NCI-H82 treated with DMSO at 0.1 percent for 48 hours (cell line): ENCODE measurements around the gene TUBA1C.
"Not testable (repeated sequence)": the region's sequence is repeated elsewhere in the genome, so short reads cannot be mapped to it uniquely, and the experiment has no call there.

Experiments used
- DNase-seq: peaks from one replicate; lab custom pipeline; 2025; ENCODE audit not compliant: unreplicated experiment; lab: John Stamatoyannopoulos, UW

TUBA1C gene

DNA sequence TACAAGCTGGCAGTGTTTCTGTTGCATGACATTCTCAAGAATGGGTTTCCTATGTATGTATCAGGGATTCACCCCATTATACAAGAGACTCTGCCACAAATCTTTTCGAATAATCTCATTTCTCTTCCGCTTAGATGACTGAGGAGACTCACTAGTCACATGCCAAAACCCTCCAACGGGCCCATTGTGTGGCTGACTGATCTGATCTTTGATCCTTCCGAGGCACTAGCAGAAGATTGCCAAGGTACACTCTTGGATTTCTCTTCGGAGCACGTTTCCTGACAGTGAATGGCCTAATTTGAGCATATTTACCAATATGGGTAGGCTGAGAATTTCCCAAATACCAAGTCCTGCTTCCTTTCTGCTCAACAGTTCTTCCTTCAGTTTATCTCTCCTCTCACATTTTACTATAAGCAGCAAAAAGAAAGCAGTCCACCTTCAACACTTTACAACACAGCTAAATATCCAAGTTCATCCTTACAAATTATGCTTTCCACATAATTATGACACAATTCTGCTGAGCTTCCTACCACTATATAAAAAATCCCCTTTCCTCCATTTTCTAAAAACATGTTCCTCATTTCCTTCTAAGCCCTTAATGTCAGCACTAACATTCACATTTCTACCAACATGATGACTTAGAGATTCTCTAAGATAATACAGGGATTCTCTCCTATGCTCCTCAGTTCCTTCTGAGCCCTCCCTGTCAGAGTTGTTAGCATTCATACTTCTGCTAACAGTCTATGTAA, 41.1 kb downstream of the TUBA1C start:
- no peak for DNase-seq

GRCh38 chr12:49309386-49309785, 44.5 kb downstream of the TUBA1C start:
- DNase-seq: no peak

GRCh38 chr12:49310451-49311000, 45.6 kb downstream of the TUBA1C start:
- DNase-seq: not testable (repeated sequence)

DNA sequence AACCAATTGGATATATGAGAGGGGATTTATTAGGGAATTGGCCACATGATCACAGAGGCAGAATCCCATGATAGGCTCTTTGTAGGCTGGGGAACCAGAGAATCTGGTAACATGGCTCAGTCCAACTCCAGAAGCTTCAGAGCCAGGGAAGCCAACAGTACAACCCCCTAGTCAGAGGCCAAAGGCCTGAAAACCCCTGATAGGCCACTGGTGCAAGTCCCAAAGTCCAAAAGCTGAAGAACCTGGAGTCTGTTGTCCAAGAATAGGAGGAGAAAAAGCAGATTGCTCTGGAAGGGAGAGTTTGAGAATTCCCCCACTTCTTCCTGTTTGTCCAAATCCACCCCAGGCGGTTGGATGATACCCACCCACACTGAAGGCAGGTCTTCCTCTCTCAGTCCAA, 49.9 kb downstream of the TUBA1C start:
- no peak for DNase-seq

DNA sequence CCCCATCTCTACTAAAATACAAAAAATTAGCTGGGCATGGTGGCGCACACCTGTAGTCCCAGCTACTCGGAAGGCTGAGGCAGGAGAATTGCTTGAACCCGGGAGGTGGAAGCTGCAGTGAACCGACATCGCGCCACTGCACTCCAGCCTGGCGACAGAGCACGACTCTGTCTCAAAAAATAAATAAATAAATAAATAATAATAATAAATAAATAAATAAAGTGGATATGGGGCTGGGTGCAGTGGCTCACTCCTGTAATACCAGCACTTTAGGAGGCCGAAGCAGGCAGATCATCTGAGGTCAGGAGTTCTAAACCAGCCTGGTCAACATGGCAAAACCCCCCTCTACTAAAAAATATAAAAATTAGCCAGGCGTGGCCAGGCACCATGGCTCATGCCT, 52.2 kb downstream of the TUBA1C start:
- DNase-seq: not testable (repeated sequence)

DNA sequence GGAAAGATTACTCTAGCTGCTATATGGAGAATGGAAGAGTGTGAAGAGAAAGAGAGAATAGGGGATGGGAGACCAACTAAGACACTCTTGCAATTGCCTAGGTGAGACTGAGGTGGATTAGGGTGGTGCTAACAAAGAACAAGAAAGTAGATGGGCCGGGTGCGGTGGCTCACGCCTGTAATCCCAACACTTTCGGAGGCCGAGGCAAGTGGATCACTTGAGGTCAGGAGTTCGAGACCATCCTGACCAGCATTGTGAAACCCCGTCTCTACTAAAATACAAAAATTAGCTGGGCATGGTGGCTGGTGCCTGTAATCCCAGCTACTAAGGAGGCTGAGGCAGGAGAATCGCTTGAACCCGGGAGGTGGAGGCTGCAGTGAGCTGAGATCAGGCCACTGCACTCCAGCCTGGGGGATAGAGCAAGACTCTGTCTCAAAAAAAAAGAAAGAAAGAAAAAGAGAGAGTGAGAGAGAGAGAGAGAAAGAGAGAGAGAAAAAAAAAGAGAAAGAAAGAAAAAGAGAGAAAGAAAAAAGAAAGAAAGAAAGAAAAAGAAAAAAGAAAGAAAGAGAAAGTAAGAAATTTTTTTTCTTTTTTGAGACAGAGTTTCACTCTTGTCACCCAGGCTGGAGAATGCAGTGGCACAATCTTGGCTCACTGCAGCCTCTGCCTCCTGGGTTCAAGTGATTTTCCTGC, 55.7 kb downstream of the TUBA1C start:
- not testable (repeated sequence) for DNase-seq

- DNase-seq: no peak
Measured at GRCh38 chr12:49322367-49322707, 57.5 kb downstream of the TUBA1C start.

GRCh38 chr12:49322708-49323523, 58.0 kb downstream of the TUBA1C start, which contains the start of gene TROAP:
Gene TROAP (plus strand): TSS chr12:49323255. CDS start chr12:49323609, 354 bp downstream.
- DNase-seq: peak; percentile 97

GRCh38 chr12:49323524-49324097, 58.7 kb downstream of the TUBA1C start:
- DNase-seq: no peak
